Cardiac septum (tissue), 1 donor: ENCODE measurements around the gene ADGRF4. TPM values are rescaled to one million over a fixed set of nuclear protein-coding genes. Genes with fewer than 3 reads are reported as not detected.

ENCODE experiments used
- DNase-seq: peaks from one replicate; pipeline ENCODE4 v3.0.0-alpha.2; 2020; ENCODE audit warnings: low spot score
- intact Hi-C: fragments of 100-400 bp; cut with DNase I; formaldehyde crosslinking; loops from one replicate; pipeline ENCODE4 v1.14.0; 2022
- total RNA-seq: library from RNA; stranded (reverse); fragmentation: NEBNext Ultra II Directional; extraction: Animal tissue kit (Norgen Biotek cat#: 25700); gene quantifications from one replicate; pipeline ENCODE4 v1.2.1, GENCODE V29; 2021
- donor health status: DM: no; HTN: no; CAD: no.

ADGRF4 gene
- total RNA-seq, 1 donor from 2014 or later: not detected

- intact Hi-C loops: no loop called here
- no peak for DNase-seq
Observed at GRCh38 chr6:47680724-47681123, 17.7 kb upstream of the ADGRF4 start.

GRCh38 chr6:47681201-47681990 lies 17.0 kb upstream of the ADGRF4 start:
- intact Hi-C loops: no loop called here

GRCh38 chr6:47686411-47686810 lies 12.0 kb upstream of the ADGRF4 start:
- intact Hi-C loops: no loop called here
- DNase-seq: no peak

More at GRCh38 chr6:47681201-47681990, 17.0 kb upstream of the ADGRF4 start:
- no peak for DNase-seq

GRCh38 chr6:47687432-47687831 lies 10.9 kb upstream of the ADGRF4 start:
- intact Hi-C loops: no loop called here
- no peak for DNase-seq

- DNase-seq: no peak
- intact Hi-C loops: no loop called here
Observed at GRCh38 chr6:47690214-47690613, 8.2 kb upstream of the ADGRF4 start.

- DNase-seq: no peak
- intact Hi-C loops: no loop called here
Observed at GRCh38 chr6:47690791-47691190, 7.6 kb upstream of the ADGRF4 start.

- intact Hi-C loops: no loop called here
- DNase-seq: no peak
Observed at GRCh38 chr6:47697925-47698324, 455 bp upstream of the ADGRF4 start.

- intact Hi-C loops: no loop called here
- no peak for DNase-seq
Observed at GRCh38 chr6:47700053-47700452, 1.7 kb downstream of the ADGRF4 start.

GRCh38 chr6:47700596-47700995 lies 2.2 kb downstream of the ADGRF4 start:
- no peak for DNase-seq

GRCh38 chr6:47701363-47701762 lies 3.0 kb downstream of the ADGRF4 start:
- intact Hi-C loops: no loop called here
- no peak for DNase-seq

More at GRCh38 chr6:47700596-47700995, 2.2 kb downstream of the ADGRF4 start:
- intact Hi-C loops: no loop called here

GRCh38 chr6:47709160-47709559 lies 10.8 kb downstream of the ADGRF4 start:
- intact Hi-C loops: no loop called here
- DNase-seq: no peak

- DNase-seq: no peak
- intact Hi-C loops: no loop called here
Observed at GRCh38 chr6:47710295-47710694, 11.9 kb downstream of the ADGRF4 start.

GRCh38 chr6:47713200-47713599 lies 14.8 kb downstream of the ADGRF4 start:
- DNase-seq: no peak
- intact Hi-C loops: no loop called here

GRCh38 chr6:47714802-47715201 lies 16.4 kb downstream of the ADGRF4 start:
- intact Hi-C loops: no loop called here
- DNase-seq: no peak

GRCh38 chr6:47715782-47716181 lies 17.4 kb downstream of the ADGRF4 start:
- no peak for DNase-seq
- intact Hi-C loops: no loop called here

- no peak for DNase-seq
- intact Hi-C loops: no loop called here
Observed at GRCh38 chr6:47716207-47716606, 17.8 kb downstream of the ADGRF4 start.

GRCh38 chr6:47718571-47718970 lies 20.2 kb downstream of the ADGRF4 start:
- intact Hi-C loops: no loop called here

GRCh38 chr6:47721189-47721588 lies 22.8 kb downstream of the ADGRF4 start:
- intact Hi-C loops: no loop called here
- no peak for DNase-seq

More at GRCh38 chr6:47718571-47718970, 20.2 kb downstream of the ADGRF4 start:
- no peak for DNase-seq

GRCh38 chr6:47722194-47722593 lies 23.8 kb downstream of the ADGRF4 start:
- intact Hi-C loops: no loop called here
- DNase-seq: no peak

GRCh38 chr6:47724300-47724699 lies 25.9 kb downstream of the ADGRF4 start:
- no peak for DNase-seq
- intact Hi-C loops: no loop called here

- intact Hi-C loops: no loop called here
- DNase-seq: no peak
Observed at GRCh38 chr6:47727391-47727790, 29.0 kb downstream of the ADGRF4 start.

GRCh38 chr6:47729019-47729418 lies 30.6 kb downstream of the ADGRF4 start:
- DNase-seq: no peak
- intact Hi-C loops: no loop called here
